IPS DF 6.9 (cell line): ENCODE measurements around the gene KDSR.

Experiments used
- DNase-seq: peaks from one replicate; pipeline ENCODE4 v3.0.0-alpha.2; 2013; ENCODE audit warnings: low read depth, low spot score
- H3K27ac ChIP-seq: one replicate; pipeline ENCODE4 v1.5.1; 2013; ENCODE audit warnings: low read length, control low read depth
- H3K27me3 ChIP-seq: 2 replicates; pipeline ENCODE4 v1.6.1; 2013; ENCODE audit warnings: mild to moderate bottlenecking, low read length; ENCODE audit not compliant: control insufficient read depth, insufficient read depth
- H3K36me3 ChIP-seq: 2 replicates; pipeline ENCODE4 v1.6.1; 2013; ENCODE audit warnings: low read length; ENCODE audit not compliant: control insufficient read depth, insufficient read depth
- H3K4me1 ChIP-seq: 2 replicates; pipeline ENCODE4 v1.6.1; 2013; ENCODE audit warnings: low read length; ENCODE audit not compliant: control insufficient read depth, insufficient read depth
- H3K4me3 ChIP-seq: 2 replicates; pipeline ENCODE4 v1.5.1; 2013; ENCODE audit warnings: mild to moderate bottlenecking, low read length
- H3K9me3 ChIP-seq: 2 replicates; pipeline ENCODE4 v1.6.1; 2013; ENCODE audit warnings: low read length, inconsistent platforms; ENCODE audit not compliant: control insufficient read depth, insufficient read depth
- WGBS: extraction: QIAGEN DNeasy Blood & Tissue Kit; methylation state at CpG from one replicate; pipeline ENCODE4 v1.1.7; 2013; ENCODE audit warnings: mixed read lengths, missing lambda C conversion rate; ENCODE audit not compliant: insufficient read length, insufficient coverage; 5-methylcytosine and 5-hydroxymethylcytosine counted together

KDSR gene

GRCh38 chr18:63321291-63321690, 45.7 kb downstream of the KDSR start:
- H3K27me3 ChIP-seq = peaks cover 10% of the 10 kb centered on the region; the same call in 1 of the 2 replicates
- no CpG with 5 or more reads among the region's 9 CpGs for WGBS
- H3K4me3 ChIP-seq = no peak overlapping the region; the same call in 1 of the 2 replicates
- no peaks in the 10 kb centered on the region for H3K36me3 ChIP-seq
- no peak for DNase-seq
- no peak overlapping the region for H3K27ac ChIP-seq
- H3K9me3 ChIP-seq = no peaks in the 10 kb centered on the region
- H3K4me1 ChIP-seq = peaks cover 2% of the 10 kb centered on the region; the same call in 1 of the 2 replicates

GRCh38 chr18:63320975-63321265, 46.1 kb downstream of the KDSR start:
- H3K4me3 ChIP-seq = peak overlapping the region; percentile 48; the same call in 1 of the 2 replicates
- H3K4me1 ChIP-seq = peaks cover 2% of the 10 kb centered on the region; the same call in 1 of the 2 replicates
- WGBS = no CpG with 5 or more reads among the region's 16 CpGs
- no peaks in the 10 kb centered on the region for H3K36me3 ChIP-seq
- no peak overlapping the region for H3K27ac ChIP-seq
- no peaks in the 10 kb centered on the region for H3K9me3 ChIP-seq
- peaks cover 10% of the 10 kb centered on the region; the same call in 1 of the 2 replicates for H3K27me3 ChIP-seq
- DNase-seq = no peak

GRCh38 chr18:63320123-63320974, 46.7 kb downstream of the KDSR start:
- no CpG with 5 or more reads among the region's 92 CpGs for WGBS
- Histone ChIP-seq H3K27me3 (peaks cover 10% of the 10 kb centered on the region; the same call in 1 of the 2 replicates), H3K9me3 (no peaks in the 10 kb centered on the region), H3K36me3 (no peaks in the 10 kb centered on the region), H3K27ac (no peak overlapping the region), H3K4me1 (peaks cover 2% of the 10 kb centered on the region; the same call in 1 of the 2 replicates), H3K4me3 (peak overlapping the region; percentile 48; the same call in 1 of the 2 replicates)
- DNase-seq = no peak

- peaks cover 2% of the 10 kb centered on the region; the same call in 1 of the 2 replicates for H3K4me1 ChIP-seq
- WGBS = no CpG with 5 or more reads among the region's 78 CpGs
- peak within 1 kb of the TSS; percentile 48 for H3K4me3 ChIP-seq
- H3K36me3 ChIP-seq = no peaks in the 10 kb centered on the region
- no peak for DNase-seq
- H3K9me3 ChIP-seq = no peaks in the 10 kb centered on the region
- H3K27me3 ChIP-seq = peaks cover 10% of the 10 kb centered on the region; the same call in 1 of the 2 replicates
- no peak within 1 kb of the TSS for H3K27ac ChIP-seq
Measured at GRCh38 chr18:63319383-63320122, 47.5 kb downstream of the KDSR start, which contains the start of gene BCL2. Gene BCL2, minus strand, starts transcription at chr18:63319769.

GRCh38 chr18:63318889-63319382, 48.1 kb downstream of the KDSR start:
- H3K27me3 ChIP-seq = peaks cover 10% of the 10 kb centered on the region; the same call in 1 of the 2 replicates

GRCh38 chr18:63317982-63318888, 48.8 kb downstream of the KDSR start:
- no CpG with 5 or more reads among the region's 66 CpGs for WGBS
- peaks cover 2% of the 10 kb centered on the region; the same call in 1 of the 2 replicates for H3K4me1 ChIP-seq
- no peak overlapping the region for H3K27ac ChIP-seq
- H3K36me3 ChIP-seq = no peaks in the 10 kb centered on the region
- peaks cover 10% of the 10 kb centered on the region; the same call in 1 of the 2 replicates for H3K27me3 ChIP-seq
- no peaks in the 10 kb centered on the region for H3K9me3 ChIP-seq
- H3K4me3 ChIP-seq = peak overlapping the region; percentile 24; the same call in 1 of the 2 replicates
- no peak for DNase-seq

More at GRCh38 chr18:63318889-63319382, 48.1 kb downstream of the KDSR start:
- WGBS = no CpG with 5 or more reads among the region's 8 CpGs
- H3K27ac ChIP-seq = no peak overlapping the region
- peak overlapping the region; percentile 48; the same call in 1 of the 2 replicates for H3K4me3 ChIP-seq
- no peak for DNase-seq
- no peaks in the 10 kb centered on the region for H3K36me3 ChIP-seq
- no peaks in the 10 kb centered on the region for H3K9me3 ChIP-seq
- H3K4me1 ChIP-seq = peaks cover 2% of the 10 kb centered on the region; the same call in 1 of the 2 replicates

GRCh38 chr18:63317556-63317946, 49.5 kb downstream of the KDSR start:
- H3K4me3 ChIP-seq = no peak overlapping the region
- no peak overlapping the region for H3K27ac ChIP-seq

GRCh38 chr18:63316612-63317555, 50.1 kb downstream of the KDSR start:
- Histone ChIP-seq H3K36me3 (no peaks in the 10 kb centered on the region), H3K9me3 (no peaks in the 10 kb centered on the region), H3K4me3 (no peak overlapping the region), H3K27me3 (peaks cover 10% of the 10 kb centered on the region; the same call in 1 of the 2 replicates), H3K4me1 (no peaks in the 10 kb centered on the region), H3K27ac (no peak overlapping the region)
- DNase-seq = no peak
- WGBS = no CpG with 5 or more reads among the region's 4 CpGs

More at GRCh38 chr18:63317556-63317946, 49.5 kb downstream of the KDSR start:
- Histone ChIP-seq H3K27me3 (peaks cover 10% of the 10 kb centered on the region; the same call in 1 of the 2 replicates), H3K36me3 (no peaks in the 10 kb centered on the region), H3K4me1 (no peaks in the 10 kb centered on the region), H3K9me3 (no peaks in the 10 kb centered on the region)
- no peak for DNase-seq
- no CpG with 5 or more reads among the region's 10 CpGs for WGBS

- Histone ChIP-seq H3K9me3 (no peaks in the 10 kb centered on the region), H3K4me1 (no peaks in the 10 kb centered on the region), H3K27ac (no peak overlapping the region), H3K36me3 (no peaks in the 10 kb centered on the region), H3K4me3 (no peak overlapping the region), H3K27me3 (peaks cover 10% of the 10 kb centered on the region; the same call in 1 of the 2 replicates)
- DNase-seq = no peak
Measured at GRCh38 chr18:63315876-63316275, 51.1 kb downstream of the KDSR start.
